SH-SY5Y (cell line): ENCODE results near the gene HSPB8.

ENCODE experiments used
- GATA2 ChIP-seq: IDR thresholded peaks from 2 replicates; pipeline ENCODE4 v1.6.1; 2011; ENCODE audit warnings: mild to moderate bottlenecking, low read depth, low read length
- GATA3 ChIP-seq: IDR thresholded peaks from 2 replicates; pipeline ENCODE4 v1.6.1; 2011; ENCODE audit warnings: low read depth, mild to moderate bottlenecking, low read length, moderate library complexity

- TF ChIP-seq GATA2, result no peak
- no peak for TF ChIP-seq GATA3
Measured at GRCh38 chr12:119222222-119222951, 43.7 kb downstream of the HSPB8 start.
